Breast epithelium (tissue), 4 donors: ENCODE results near the gene GAK. TPM values are rescaled to one million over a fixed set of nuclear protein-coding genes. Genes with fewer than 3 reads are reported as not detected.

Experiments used
- DNase-seq, 2 donors: peaks; one replicate each; pipeline ENCODE4 v3.0.0-alpha.2; 2019; ENCODE audit warnings: low spot score in 2 of 2
- H3K27ac ChIP-seq, 2 donors: fragments of 200-600 bp; sonication (generic) in 1 of 2; one replicate each; pipeline ENCODE4 v1.5.1; 2016 to 2019; ENCODE audit warnings: mild to moderate bottlenecking in 1 of 2
- H3K27me3 ChIP-seq, 2 donors: fragments of 200-600 bp; sonication (generic) in 1 of 2; one replicate each; pipeline versions ENCODE4 v1.5.1 to v1.6.0; 2017 to 2019; ENCODE audit warnings: control low read depth in 1 of 2, mild to moderate bottlenecking in 1 of 2
- H3K36me3 ChIP-seq: fragments of 200-600 bp; one replicate; pipeline ENCODE4 v1.5.1; 2019
- H3K4me1 ChIP-seq, 2 donors: fragments of 200-600 bp; sonication (generic); one replicate each; pipeline ENCODE4 v1.5.1; 2016 to 2019; ENCODE audit warnings: control low read depth in 1 of 2
- H3K4me3 ChIP-seq, 3 donors: fragments of 200-600 bp; sonication (generic); 1 replicate in 2 of 3; 2 replicates in 1 of 3; pipeline ENCODE4 v1.5.1; 2016 to 2019; ENCODE audit warnings: mild to moderate bottlenecking in 3 of 3, moderate library complexity in 2 of 3
- H3K9me3 ChIP-seq, 2 donors: fragments of 200-600 bp; sonication (generic) in 1 of 2; one replicate each; pipeline ENCODE4 v1.5.1; 2016 to 2019; ENCODE audit warnings: control low read depth in 1 of 2
- POLR2A ChIP-seq: fragments of 450-650 bp; IDR thresholded peaks from one replicate; pipeline ENCODE4 v1.6.1; 2016; ENCODE audit warnings: antibody characterized with exemption, mild to moderate bottlenecking, moderate library complexity
- POLR2AphosphoS5 ChIP-seq, 3 donors: sonication (generic); formaldehyde crosslinking; IDR thresholded peaks; one replicate each; pipeline ENCODE4 v1.6.1; 2017; ENCODE audit warnings: antibody characterized with exemption in 3 of 3
- intact Hi-C: fragments of 100-400 bp; cut with DNase I; formaldehyde crosslinking; loops from one replicate; pipeline ENCODE4 v1.15.1; 2023; ENCODE audit warnings: low total_unique reads
- total RNA-seq, 3 donors: library from RNA; depleted of rRNA; stranded (reverse); fragments of >200 nt; gene quantifications; one replicate each; pipeline ENCODE4 v1.1.0, GENCODE V29; 2016
- TF ChIP-seq, protein P1 (sequence below), 3 donors: fragments of 450-650 bp; IDR thresholded peaks; one replicate each; pipeline ENCODE4 v1.5.1; 2016 to 2017; ENCODE audit warnings: antibody characterized with exemption in 3 of 3, mild to moderate bottlenecking in 3 of 3, moderate library complexity in 3 of 3

Gene GAK
- total RNA-seq, 3 donors from 2014 or later, result 76.2 to 95.7 (median 81.9) TPM

- intact Hi-C loops, result no loop called here
- Histone ChIP-seq H3K4me1 (no peaks in the 10 kb centered on the region), H3K9me3 (no peaks in the 10 kb centered on the region), H3K27ac (no peak overlapping the region), H3K27me3 (no peaks in the 10 kb centered on the region), H3K36me3 (peaks cover 13% of the 10 kb centered on the region), H3K4me3 (no peak overlapping the region)
- TF ChIP-seq, protein P1, sequence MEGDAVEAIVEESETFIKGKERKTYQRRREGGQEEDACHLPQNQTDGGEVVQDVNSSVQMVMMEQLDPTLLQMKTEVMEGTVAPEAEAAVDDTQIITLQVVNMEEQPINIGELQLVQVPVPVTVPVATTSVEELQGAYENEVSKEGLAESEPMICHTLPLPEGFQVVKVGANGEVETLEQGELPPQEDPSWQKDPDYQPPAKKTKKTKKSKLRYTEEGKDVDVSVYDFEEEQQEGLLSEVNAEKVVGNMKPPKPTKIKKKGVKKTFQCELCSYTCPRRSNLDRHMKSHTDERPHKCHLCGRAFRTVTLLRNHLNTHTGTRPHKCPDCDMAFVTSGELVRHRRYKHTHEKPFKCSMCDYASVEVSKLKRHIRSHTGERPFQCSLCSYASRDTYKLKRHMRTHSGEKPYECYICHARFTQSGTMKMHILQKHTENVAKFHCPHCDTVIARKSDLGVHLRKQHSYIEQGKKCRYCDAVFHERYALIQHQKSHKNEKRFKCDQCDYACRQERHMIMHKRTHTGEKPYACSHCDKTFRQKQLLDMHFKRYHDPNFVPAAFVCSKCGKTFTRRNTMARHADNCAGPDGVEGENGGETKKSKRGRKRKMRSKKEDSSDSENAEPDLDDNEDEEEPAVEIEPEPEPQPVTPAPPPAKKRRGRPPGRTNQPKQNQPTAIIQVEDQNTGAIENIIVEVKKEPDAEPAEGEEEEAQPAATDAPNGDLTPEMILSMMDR (IDR thresholded peaks at IDR 0.05), result no peak
- no peak for DNase-seq
These were observed 47.2 kb downstream of the GAK start for GRCh38 chr4:884896-885295.

- Histone ChIP-seq H3K27me3 (no peaks in the 10 kb centered on the region), H3K36me3 (peaks cover 13% of the 10 kb centered on the region), H3K4me1 (no peaks in the 10 kb centered on the region), H3K4me3 (no peak overlapping the region), H3K9me3 (no peaks in the 10 kb centered on the region), H3K27ac (no peak overlapping the region)
- intact Hi-C loops, result no loop called here
- no peak for DNase-seq
- TF ChIP-seq, protein P1 (IDR thresholded peaks at IDR 0.05), result no peak
- TF ChIP-seq POLR2AphosphoS5 (IDR thresholded peaks at IDR 0.05) (no peak), POLR2A (no peak)
These were observed 47.9 kb downstream of the GAK start for GRCh38 chr4:884259-884658.

DNA sequence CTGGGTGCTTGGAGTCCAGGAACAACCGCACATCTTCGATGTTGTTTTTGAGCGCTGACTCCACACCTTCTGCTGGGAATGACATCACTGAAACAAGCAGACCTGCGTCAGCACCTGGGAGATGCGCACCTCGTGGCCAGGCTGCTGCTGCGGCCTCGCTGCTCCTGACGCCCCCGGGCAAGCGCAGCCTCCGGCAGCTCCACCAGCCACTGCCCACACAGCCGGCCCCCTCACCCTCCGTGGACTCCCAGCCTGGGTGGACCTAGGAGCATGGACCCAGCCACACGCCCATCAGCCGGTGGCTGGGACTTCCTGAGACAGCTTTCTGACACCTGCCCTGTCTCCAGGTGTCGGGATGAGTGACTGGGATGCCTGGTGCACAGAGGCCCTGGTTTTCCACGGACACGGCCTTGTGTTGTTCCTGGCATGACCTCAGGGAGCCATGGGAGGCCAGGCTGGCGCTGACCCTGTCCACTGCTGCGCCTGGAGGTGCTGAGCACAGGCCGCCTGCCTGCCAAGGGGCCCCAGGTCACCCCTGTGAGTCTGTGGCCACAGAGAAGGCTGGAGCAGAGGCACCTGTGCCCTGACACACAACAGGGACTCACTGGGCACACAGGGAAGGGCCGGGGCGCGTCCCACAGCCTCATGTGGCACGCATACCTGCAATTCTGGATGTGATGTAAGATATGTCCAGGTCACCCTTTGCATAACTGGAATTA is 48.6 kb downstream of the GAK start:
- TF ChIP-seq, protein P1 (IDR thresholded peaks at IDR 0.05), result no peak
- TF ChIP-seq POLR2A (no peak), POLR2AphosphoS5 (IDR thresholded peaks at IDR 0.05) (no peak)
- Histone ChIP-seq H3K27me3 (no peaks in the 10 kb centered on the region), H3K9me3 (no peaks in the 10 kb centered on the region), H3K4me1 (no peaks in the 10 kb centered on the region), H3K4me3 (no peak overlapping the region), H3K27ac (no peak overlapping the region), H3K36me3 (peaks cover 13% of the 10 kb centered on the region)
- intact Hi-C loops, result no loop called here
- DNase-seq, result no peak

- no peaks in the 10 kb centered on the region for H3K4me1 ChIP-seq
- no peak for DNase-seq
- no peak overlapping the region for H3K4me3 ChIP-seq
- TF ChIP-seq POLR2A (no peak), POLR2AphosphoS5 (IDR thresholded peaks at IDR 0.05) (no peak)
- TF ChIP-seq, protein P1 (IDR thresholded peaks at IDR 0.05), result no peak
- H3K9me3 ChIP-seq, result no peaks in the 10 kb centered on the region
- no peak overlapping the region for H3K27ac ChIP-seq
- H3K27me3 ChIP-seq, result no peaks in the 10 kb centered on the region
- peaks cover 13% of the 10 kb centered on the region for H3K36me3 ChIP-seq
- intact Hi-C loops, result no loop called here
These were observed 49.5 kb downstream of the GAK start for GRCh38 chr4:882646-883045.

DNA sequence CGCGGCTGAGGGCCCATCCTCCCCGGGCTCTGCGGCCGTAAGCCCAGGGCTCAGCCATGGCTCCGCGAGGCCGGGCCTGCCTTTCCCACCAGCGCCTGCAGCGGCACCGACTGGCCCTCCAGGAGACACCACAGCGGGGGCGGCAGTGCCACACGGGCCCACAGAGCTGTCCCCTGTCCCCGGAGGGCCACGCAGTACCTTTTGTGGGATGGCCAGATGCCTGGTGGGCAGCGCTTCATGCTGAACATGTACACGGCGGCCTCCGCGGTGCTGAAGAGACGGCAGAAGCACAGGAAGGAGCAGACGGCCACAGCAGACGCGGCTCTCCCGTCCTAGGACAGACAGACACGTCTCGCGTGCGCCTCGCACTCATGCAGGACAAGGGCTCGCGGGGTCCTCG is 50.4 kb downstream of the GAK start:
- H3K27me3 ChIP-seq, result no peaks in the 10 kb centered on the region
- intact Hi-C loops, result no loop called here
- peaks cover 13% of the 10 kb centered on the region for H3K36me3 ChIP-seq
- H3K9me3 ChIP-seq, result no peaks in the 10 kb centered on the region
- TF ChIP-seq, protein P1 (IDR thresholded peaks at IDR 0.05), result no peak
- TF ChIP-seq POLR2A, result no peak
- TF ChIP-seq POLR2AphosphoS5 (IDR thresholded peaks at IDR 0.05), result no peak
- no peaks in the 10 kb centered on the region for H3K4me1 ChIP-seq
- no peak for DNase-seq
- no peak overlapping the region for H3K4me3 ChIP-seq
- H3K27ac ChIP-seq, result no peak overlapping the region
